ENCODE results near the gene ATP13A1.

DNA sequence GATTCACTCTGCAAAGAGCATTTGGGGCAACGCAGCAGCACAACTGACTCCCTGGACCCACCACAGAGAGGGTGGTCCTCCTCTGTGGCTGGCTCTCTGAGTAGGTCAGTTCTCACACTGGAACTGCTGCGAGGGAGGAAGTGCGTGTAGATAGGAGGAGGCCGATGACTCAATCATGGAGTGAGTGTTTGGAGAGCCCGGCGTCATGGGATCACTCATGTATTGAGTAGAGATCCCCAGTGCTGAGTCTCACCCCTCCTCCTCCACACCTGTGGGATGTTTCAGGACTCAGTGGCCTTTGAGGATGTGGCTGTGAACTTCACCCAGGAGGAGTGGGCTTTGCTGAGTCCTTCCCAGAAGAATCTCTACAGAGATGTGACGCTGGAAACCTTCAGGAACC is 14.1 kb upstream of the ATP13A1 start:
- no peak for TF ChIP-seq POLR2A (IDR thresholded peaks at IDR 0.05)
- TF ChIP-seq, protein P1, sequence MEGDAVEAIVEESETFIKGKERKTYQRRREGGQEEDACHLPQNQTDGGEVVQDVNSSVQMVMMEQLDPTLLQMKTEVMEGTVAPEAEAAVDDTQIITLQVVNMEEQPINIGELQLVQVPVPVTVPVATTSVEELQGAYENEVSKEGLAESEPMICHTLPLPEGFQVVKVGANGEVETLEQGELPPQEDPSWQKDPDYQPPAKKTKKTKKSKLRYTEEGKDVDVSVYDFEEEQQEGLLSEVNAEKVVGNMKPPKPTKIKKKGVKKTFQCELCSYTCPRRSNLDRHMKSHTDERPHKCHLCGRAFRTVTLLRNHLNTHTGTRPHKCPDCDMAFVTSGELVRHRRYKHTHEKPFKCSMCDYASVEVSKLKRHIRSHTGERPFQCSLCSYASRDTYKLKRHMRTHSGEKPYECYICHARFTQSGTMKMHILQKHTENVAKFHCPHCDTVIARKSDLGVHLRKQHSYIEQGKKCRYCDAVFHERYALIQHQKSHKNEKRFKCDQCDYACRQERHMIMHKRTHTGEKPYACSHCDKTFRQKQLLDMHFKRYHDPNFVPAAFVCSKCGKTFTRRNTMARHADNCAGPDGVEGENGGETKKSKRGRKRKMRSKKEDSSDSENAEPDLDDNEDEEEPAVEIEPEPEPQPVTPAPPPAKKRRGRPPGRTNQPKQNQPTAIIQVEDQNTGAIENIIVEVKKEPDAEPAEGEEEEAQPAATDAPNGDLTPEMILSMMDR (IDR thresholded peaks at IDR 0.05) = no peak
